ENCODE results near the gene TAS2R40.

DNA sequence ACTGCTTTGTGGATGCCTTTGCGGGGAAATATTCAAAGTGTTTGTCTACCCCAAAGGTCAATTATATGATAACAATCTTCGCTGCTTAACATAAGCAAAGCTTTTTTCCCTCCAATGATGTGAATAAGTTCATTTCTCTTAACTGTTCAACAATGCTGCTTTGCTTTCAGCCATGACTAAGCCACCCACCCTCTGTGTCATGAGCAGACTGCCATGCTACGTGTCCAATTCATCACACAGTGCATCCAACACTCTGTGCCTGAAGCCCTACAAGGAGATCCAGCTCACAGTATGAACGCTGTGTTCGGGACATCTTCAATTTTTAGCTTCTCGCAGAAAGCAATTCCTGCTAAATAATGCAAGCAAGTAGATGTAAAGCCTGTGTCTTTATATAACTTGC is 5.7 kb upstream of the TAS2R40 start:
- no peak for TF ChIP-seq CTCF (IDR thresholded peaks at IDR 0.05)
- TF ChIP-seq POLR2A (IDR thresholded peaks at IDR 0.05): no peak
